Testis (tissue), 3 donors: ENCODE measurements around the gene PRR16. TPM values are rescaled to one million over a fixed set of nuclear protein-coding genes. Genes with fewer than 3 reads are reported as not detected.

ENCODE experiments used
- DNase-seq: peaks from one replicate; pipeline ENCODE4 v3.0.0-alpha.2; 2019
- H3K27ac ChIP-seq, 2 donors: fragments of 200-600 bp; sonication (generic); one replicate each; pipeline ENCODE4 v1.5.1; 2019
- H3K27me3 ChIP-seq: fragments of 200-600 bp; sonication (generic); one replicate; pipeline ENCODE4 v1.5.1; 2019
- H3K36me3 ChIP-seq: fragments of 200-600 bp; sonication (generic); one replicate; pipeline ENCODE4 v1.5.1; 2017; ENCODE audit warnings: low read depth; ENCODE audit errors: missing control alignments
- H3K4me1 ChIP-seq: fragments of 200-600 bp; sonication (generic); one replicate; pipeline ENCODE4 v1.5.1; 2019
- H3K4me3 ChIP-seq, 2 donors: fragments of 200-600 bp; sonication (generic); one replicate each; pipeline ENCODE4 v1.5.1; 2017 to 2019
- H3K9me3 ChIP-seq: fragments of 200-600 bp; sonication (generic); one replicate; pipeline ENCODE4 v1.5.1; 2017
- POLR2A ChIP-seq: fragments of 450-650 bp; IDR thresholded peaks from one replicate; pipeline ENCODE4 v1.6.1; 2017; ENCODE audit warnings: antibody characterized with exemption, mild to moderate bottlenecking, moderate library complexity
- WGBS, 2 donors: methylation state at CpG; one replicate each; pipeline ENCODE4 v1.1.5; 2018; 5-methylcytosine and 5-hydroxymethylcytosine counted together
- intact Hi-C: fragments of 100-400 bp; cut with DNase I; formaldehyde crosslinking; loops from one replicate; pipeline ENCODE4 v1.15.1; 2023; ENCODE audit warnings: low total_unique reads
- polyA plus RNA-seq: library from polyadenylated mRNA; stranded (reverse); fragments of 350-450 nt; fragmentation: Illumina TruSeq; extraction: RNeasy Lipid Tissue Mini Kit (QIAGEN cat#74804); gene quantifications from one replicate; pipeline ENCODE4 v1.2.3, GENCODE V29; 2014; ENCODE audit warnings: low read depth, low replicate concordance; ENCODE audit not compliant: insufficient read depth
- total RNA-seq, 2 donors: library from RNA; depleted of rRNA; stranded (reverse); fragments of >200 nt; gene quantifications; one replicate each; pipeline ENCODE4 v1.2.3, GENCODE V29; 2016
- TF ChIP-seq, protein P1 (sequence below), 3 experiments: fragments of 450-650 bp in 2 of 3; fragments of 200-600 bp in 1 of 3; sonication (generic) in 1 of 3; IDR thresholded peaks; one replicate each; pipeline ENCODE4 v1.5.1; 2016 to 2019; ENCODE audit warnings: antibody characterized with exemption in 3 of 3, mild to moderate bottlenecking in 2 of 3, moderate library complexity in 1 of 3

Gene PRR16
- total and polyA plus RNA-seq, 3 donors from 2014 or later, result 0.68 to 3.4 (median 1.5) TPM

DNA sequence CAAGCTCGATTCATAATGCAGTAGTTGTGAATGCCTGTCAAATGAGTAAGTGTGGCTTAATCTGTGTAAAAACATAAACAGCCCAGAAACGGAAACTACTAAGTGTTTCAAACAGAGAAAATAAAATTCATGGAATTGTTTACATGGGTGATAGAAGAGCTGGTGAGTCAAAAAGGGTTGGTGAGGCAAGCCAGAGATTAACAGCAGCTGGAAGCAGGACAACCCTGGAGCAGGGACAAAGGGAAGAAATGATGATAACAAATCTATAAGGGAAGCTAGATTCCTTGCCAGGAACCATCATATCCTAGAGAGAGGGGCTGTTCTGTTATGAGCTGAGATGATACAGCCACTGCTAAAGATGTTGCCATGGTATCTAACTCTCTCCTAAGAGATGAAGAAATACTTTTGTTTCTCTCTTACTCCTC lies 18.0 kb upstream of the PRR16 start:
- H3K36me3 ChIP-seq, result no peaks in the 10 kb centered on the region
- no peak overlapping the region for H3K27ac ChIP-seq
- H3K4me1 ChIP-seq, result no peaks in the 10 kb centered on the region
- TF ChIP-seq, protein P1, sequence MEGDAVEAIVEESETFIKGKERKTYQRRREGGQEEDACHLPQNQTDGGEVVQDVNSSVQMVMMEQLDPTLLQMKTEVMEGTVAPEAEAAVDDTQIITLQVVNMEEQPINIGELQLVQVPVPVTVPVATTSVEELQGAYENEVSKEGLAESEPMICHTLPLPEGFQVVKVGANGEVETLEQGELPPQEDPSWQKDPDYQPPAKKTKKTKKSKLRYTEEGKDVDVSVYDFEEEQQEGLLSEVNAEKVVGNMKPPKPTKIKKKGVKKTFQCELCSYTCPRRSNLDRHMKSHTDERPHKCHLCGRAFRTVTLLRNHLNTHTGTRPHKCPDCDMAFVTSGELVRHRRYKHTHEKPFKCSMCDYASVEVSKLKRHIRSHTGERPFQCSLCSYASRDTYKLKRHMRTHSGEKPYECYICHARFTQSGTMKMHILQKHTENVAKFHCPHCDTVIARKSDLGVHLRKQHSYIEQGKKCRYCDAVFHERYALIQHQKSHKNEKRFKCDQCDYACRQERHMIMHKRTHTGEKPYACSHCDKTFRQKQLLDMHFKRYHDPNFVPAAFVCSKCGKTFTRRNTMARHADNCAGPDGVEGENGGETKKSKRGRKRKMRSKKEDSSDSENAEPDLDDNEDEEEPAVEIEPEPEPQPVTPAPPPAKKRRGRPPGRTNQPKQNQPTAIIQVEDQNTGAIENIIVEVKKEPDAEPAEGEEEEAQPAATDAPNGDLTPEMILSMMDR (IDR thresholded peaks at IDR 0.05), result no peak
- no peak for TF ChIP-seq POLR2A
- 57 to 65% methylated on average over 2 of the region's 2 CpGs for WGBS, 2 donors
- H3K27me3 ChIP-seq, result no peaks in the 10 kb centered on the region
- no peak for DNase-seq
- H3K4me3 ChIP-seq, result no peak overlapping the region
- no peaks in the 10 kb centered on the region for H3K9me3 ChIP-seq
- intact Hi-C loops, result no loop called here

DNA sequence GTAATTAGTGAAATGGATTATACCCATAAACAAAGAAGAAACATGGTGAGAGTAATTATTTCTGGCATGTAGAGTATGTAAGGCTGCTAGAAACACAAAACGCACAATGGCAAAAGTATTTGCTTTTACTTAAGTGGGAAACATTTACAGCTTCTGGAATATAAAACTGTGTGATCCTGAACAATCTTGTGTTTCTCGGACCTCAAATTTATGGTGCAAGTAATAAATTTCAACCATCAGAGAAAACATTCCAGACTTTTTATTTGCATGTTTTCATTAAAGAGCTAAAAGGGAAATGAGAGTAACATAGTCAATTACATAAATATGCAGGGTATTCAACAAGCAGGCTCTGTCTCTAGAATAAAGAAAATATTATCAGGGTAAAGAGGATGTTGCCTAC lies 17.2 kb upstream of the PRR16 start:
- Histone ChIP-seq H3K4me1 (no peaks in the 10 kb centered on the region), H3K27me3 (no peaks in the 10 kb centered on the region), H3K36me3 (no peaks in the 10 kb centered on the region), H3K9me3 (no peaks in the 10 kb centered on the region), H3K4me3 (no peak overlapping the region), H3K27ac (no peak overlapping the region)
- WGBS, 2 donors, result 47 to 54% methylated on average over 2 of the region's 2 CpGs
- no peak for TF ChIP-seq POLR2A
- TF ChIP-seq, protein P1 (IDR thresholded peaks at IDR 0.05), result no peak
- intact Hi-C loops, result no loop called here
- DNase-seq, result no peak

DNA sequence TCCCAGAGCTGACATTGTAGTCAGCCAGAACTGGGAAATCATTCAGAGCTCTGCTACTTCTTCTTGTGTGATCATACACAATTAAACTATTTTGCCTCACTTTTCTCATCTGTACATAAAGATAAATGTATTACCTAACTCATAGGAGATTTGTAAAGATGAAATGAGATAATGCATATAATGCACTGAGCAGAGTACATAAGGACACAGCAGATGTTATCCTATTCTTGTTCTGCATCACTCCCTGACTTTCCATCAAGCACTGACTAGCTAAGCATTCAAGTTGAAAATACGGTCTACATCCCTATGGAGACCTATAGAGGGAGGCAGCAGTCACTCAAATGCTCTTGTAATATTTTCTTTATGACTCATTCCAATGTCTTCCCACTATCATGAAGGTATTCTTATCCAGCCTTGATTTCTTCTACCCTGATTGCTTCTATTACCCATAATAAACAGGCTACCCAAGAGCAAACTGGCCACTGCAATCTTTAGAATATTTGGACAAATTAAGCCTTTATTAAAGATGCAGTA lies 16.3 kb upstream of the PRR16 start:
- no peak for TF ChIP-seq POLR2A
- TF ChIP-seq, protein P1 (IDR thresholded peaks at IDR 0.05), result no peak
- no peak overlapping the region for H3K4me3 ChIP-seq
- no peaks in the 10 kb centered on the region for H3K27me3 ChIP-seq
- WGBS, 2 donors, result 71 to 81% methylated on average over 1 of the region's 1 CpG
- no peaks in the 10 kb centered on the region for H3K9me3 ChIP-seq
- no peak overlapping the region for H3K27ac ChIP-seq
- intact Hi-C loops, result no loop called here
- no peak for DNase-seq
- no peaks in the 10 kb centered on the region for H3K4me1 ChIP-seq
- H3K36me3 ChIP-seq, result no peaks in the 10 kb centered on the region

DNA sequence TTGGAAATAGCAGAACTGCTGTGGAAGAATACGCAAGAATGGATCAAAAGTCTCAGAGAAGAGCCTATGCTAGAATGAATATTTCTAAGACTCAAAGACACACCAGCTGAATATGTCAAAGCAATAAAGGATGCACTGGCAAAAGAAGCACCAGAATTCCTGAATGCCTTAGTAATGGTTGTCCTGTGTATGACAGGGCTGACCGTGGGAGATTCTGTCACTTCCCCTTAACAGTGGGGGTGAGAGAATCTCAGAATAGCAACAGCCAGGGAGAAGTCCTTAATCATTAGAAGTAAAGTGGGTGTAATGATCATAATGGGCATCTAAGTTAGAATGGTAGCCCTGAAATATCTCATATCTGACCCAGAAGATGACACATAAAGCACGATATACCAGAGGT lies 14.6 kb upstream of the PRR16 start:
- H3K4me1 ChIP-seq, result no peaks in the 10 kb centered on the region
- H3K9me3 ChIP-seq, result no peaks in the 10 kb centered on the region
- no peak for TF ChIP-seq POLR2A
- 83 to 84% methylated on average over 3 of the region's 3 CpGs for WGBS, 2 donors
- H3K36me3 ChIP-seq, result no peaks in the 10 kb centered on the region
- no peak overlapping the region for H3K27ac ChIP-seq
- intact Hi-C loops, result no loop called here
- no peak for DNase-seq
- H3K27me3 ChIP-seq, result no peaks in the 10 kb centered on the region
- H3K4me3 ChIP-seq, result no peak overlapping the region

DNA sequence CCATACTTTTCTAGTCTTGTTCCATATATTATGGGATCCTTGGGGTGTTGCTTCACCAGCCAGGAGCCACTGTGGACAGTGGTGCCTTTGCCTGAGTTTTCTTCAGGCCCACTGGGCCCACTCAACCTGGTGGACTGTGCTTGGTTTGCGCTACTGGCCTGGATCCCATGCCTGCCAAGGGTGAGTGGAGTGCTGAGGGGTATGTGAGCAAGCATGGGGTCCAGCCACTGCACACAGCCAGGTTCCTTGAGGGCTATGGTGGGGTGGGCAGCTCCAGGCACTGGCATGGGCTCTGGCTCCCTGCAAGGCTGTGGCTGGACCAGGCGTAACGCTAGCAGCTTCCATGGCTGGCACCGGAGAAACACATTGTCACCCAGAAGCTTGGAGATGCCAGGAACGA lies 13.2 kb upstream of the PRR16 start:
- intact Hi-C loops, result no loop called here
- no peak for DNase-seq
- WGBS, 2 donors, result 96 to 100% methylated on average over 1 to 5 of the region's 5 CpGs

More for the DNA sequence above, 13.2 kb upstream of the PRR16 start:
- TF ChIP-seq, protein P1 (IDR thresholded peaks at IDR 0.05), result no peak
- TF ChIP-seq POLR2A, result no peak
- H3K27ac ChIP-seq, result no peak overlapping the region
- H3K36me3 ChIP-seq, result no peaks in the 10 kb centered on the region
- H3K9me3 ChIP-seq, result no peaks in the 10 kb centered on the region
- H3K27me3 ChIP-seq, result no peaks in the 10 kb centered on the region
- H3K4me3 ChIP-seq, result no peak overlapping the region
- H3K4me1 ChIP-seq, result no peaks in the 10 kb centered on the region
